NCI-H2196 treated with DMSO at 0.1 percent for 48 hours (cell line): ENCODE measurements around the gene LAIR2.
"Not testable (repeated sequence)": the region's sequence is repeated elsewhere in the genome, so short reads cannot be mapped to it uniquely, and the experiment has no call there.

ENCODE experiments used
- DNase-seq: peaks from one replicate; lab custom pipeline; 2025; ENCODE audit not compliant: unreplicated experiment; lab: John Stamatoyannopoulos, UW

LAIR2 gene

GRCh38 chr19:54492568-54492967 is 10.1 kb upstream of the LAIR2 start:
- DNase-seq, result no peak

- not testable (repeated sequence) for DNase-seq
These were observed 9.6 kb upstream of the LAIR2 start for GRCh38 chr19:54493056-54493455.

- DNase-seq, result no peak
These were observed 8.6 kb upstream of the LAIR2 start for GRCh38 chr19:54493967-54494585.

GRCh38 chr19:54495284-54495683 is 7.3 kb upstream of the LAIR2 start:
- DNase-seq, result not testable (repeated sequence)

DNA sequence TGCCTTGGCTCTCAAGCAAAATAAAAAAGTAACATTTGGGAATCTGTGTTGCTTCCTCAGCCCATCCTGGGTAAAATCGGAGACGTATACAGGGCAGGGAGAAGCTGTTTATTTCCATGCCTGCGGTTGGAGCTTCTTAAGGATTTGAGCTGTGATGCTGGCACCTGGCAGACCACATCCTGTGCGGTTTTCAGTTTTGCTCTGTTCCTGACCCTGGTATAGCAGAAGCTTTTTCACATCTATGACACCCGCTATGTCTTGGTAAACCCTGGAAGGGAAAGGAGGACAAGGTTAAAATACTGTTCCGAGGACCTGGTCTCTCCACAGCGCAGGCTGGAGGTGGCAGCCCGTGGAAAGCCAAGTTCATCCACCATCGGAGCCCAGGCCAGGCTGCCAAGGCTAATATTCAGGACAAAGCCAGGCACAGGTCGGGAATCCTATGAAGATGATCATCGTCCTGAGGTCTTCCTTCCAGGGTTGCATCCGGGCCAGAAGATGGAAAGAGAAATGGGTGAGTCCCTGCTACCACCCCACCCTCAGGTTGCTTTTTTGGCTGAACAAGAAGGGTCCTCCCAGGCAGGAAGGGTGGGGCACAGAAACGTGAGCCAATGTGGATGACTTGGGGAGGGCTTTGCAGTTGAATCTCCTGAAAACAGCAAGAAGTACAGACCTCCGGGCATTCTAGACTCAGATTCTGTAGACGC is 4.7 kb upstream of the LAIR2 start:
- not testable (repeated sequence) for DNase-seq

GRCh38 chr19:54498451-54498772 is 4.2 kb upstream of the LAIR2 start:
- DNase-seq, result not testable (repeated sequence)

GRCh38 chr19:54505542-54505941 is 2.9 kb downstream of the LAIR2 start:
- not testable (repeated sequence) for DNase-seq

DNA sequence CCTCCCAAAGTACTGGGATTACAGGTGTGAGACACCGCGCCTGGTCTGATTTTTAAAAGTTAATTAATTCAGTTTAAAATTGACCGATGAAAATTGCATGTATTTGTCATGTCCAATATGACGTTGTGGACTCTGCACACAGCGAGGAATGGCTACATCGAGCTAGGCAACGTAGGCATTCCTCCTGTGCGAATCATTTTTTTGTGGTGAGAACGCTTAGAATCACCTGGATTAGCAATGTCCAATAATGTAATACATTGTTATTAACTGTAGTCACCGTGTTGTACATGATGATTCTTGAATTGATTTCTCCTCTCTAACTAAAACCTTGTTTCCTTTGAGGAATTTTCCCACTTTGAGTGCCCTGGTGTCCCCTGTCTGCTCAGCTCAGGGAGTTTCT is 3.4 kb downstream of the LAIR2 start:
- DNase-seq, result no peak

DNA sequence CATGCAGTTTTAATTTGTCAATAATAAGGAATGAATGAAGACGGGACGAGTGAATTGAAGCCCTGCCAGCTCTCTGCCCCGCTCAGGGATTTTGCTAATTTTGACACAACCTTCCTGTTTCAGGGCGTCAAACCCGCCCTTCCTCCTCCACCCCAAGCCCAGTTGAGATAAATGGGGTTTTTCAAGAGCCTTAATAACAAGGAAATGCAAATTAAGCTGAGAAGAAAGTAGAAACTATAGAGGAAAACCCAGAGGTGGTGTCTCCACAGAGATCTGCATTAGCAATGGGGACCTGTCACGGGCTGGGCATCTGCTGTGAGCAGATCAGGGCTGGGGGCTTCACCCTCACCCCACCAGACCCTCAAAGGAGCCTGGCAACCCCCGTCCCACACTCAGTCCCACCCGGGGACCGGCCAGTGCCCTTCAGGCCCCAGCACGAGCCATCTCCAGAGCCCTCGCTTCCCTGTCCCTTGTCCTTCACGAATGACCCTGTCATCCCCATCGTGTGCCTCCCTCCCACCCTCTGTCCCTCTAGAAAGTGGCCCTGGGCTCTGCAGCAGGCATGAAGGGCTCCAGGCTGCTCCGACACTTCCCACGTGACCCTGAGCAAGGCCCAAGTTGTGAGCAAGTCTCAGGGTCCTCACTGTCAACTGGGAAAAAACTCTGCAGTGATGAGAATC is 4.5 kb downstream of the LAIR2 start:
- DNase-seq, result not testable (repeated sequence)

- DNase-seq, result no peak
These were observed 5.2 kb downstream of the LAIR2 start for GRCh38 chr19:54507824-54508223.

DNA sequence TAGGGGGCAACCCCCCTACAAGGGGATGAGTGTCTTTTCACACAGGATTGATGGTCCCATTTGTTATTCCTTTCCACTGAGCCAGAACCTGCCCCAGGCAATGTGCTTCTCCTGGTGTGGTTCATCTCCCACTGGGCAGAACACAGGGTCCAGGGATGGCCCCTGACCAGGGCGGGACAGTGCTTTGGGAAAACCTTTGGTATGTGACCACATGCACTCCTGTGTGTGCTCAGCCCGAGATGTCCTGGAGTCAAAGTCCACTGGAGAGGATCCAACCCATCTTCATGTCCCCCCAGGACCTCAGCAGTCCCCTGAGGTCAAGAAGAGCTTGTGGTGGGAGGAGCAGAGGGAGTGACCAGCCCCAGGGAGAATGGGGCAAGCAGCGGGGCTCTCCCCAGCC is 5.9 kb downstream of the LAIR2 start:
- DNase-seq, result not testable (repeated sequence)

GRCh38 chr19:54509200-54509940 is 6.7 kb downstream of the LAIR2 start:
- not testable (repeated sequence) for DNase-seq

- no peak for DNase-seq
These were observed 12.5 kb downstream of the LAIR2 start for GRCh38 chr19:54515156-54515555.

- DNase-seq, result peak; percentile 74
These were observed 14.9 kb downstream of the LAIR2 start for GRCh38 chr19:54517483-54517882.

DNA sequence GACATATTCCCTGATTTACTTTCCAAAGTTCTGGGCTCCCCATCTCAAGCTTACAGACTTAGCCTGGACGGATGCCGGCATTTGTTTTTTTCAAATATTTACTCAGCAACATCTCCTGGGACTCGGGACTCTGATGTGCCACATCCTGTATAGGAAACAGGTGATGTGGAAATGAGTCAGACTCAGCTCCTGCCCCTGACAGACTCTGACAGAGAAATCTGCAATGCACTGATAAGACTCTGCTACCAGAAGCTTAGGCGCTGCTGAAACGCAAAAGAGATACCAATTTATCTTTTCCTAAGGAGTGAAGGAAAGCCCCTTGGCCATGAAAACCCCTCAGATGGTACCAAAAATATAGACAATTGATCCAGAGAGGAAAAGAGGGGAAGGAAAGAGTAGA is 16.2 kb downstream of the LAIR2 start:
- DNase-seq, result peak; percentile 78

DNA sequence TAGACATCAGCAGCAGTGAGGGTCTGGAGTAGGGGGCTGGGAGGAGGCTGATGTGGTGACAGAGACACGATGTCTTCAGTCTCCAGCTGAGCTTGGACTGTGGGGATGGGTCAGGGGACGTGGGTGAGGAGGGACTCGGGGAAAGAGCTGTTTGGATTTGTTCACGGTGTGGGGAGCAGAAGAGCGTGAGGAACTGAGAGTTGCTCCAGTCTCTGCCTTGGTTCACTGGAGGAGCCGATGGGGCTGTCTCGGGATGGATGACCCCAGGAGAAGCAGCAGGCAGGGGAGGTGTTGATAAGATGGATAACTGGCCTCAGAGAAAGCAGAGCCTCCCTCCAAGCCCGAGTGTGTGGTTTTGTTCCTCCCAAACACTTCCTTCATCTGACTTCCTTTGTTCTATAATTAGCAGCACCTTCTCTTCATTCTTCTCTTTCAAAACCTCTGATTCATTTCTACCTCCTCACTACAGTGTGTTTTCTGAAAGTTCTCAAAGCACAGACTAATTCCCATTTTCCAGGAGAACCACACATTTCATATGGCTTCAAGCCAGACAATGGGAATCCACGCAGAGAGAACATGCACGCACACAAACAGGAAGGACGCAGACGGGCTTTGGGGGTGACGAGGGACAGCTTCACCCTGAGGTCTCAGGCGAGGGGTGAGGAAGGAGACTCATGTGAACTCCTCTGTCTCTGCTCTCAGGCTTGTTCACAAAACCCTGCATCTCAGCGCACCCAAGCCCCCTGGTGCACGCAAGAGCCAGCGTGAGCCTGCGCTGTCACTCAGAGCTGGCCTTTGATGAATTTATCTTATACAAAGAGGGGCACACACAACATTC is 18.6 kb downstream of the LAIR2 start:
- no peak for DNase-seq

DNA sequence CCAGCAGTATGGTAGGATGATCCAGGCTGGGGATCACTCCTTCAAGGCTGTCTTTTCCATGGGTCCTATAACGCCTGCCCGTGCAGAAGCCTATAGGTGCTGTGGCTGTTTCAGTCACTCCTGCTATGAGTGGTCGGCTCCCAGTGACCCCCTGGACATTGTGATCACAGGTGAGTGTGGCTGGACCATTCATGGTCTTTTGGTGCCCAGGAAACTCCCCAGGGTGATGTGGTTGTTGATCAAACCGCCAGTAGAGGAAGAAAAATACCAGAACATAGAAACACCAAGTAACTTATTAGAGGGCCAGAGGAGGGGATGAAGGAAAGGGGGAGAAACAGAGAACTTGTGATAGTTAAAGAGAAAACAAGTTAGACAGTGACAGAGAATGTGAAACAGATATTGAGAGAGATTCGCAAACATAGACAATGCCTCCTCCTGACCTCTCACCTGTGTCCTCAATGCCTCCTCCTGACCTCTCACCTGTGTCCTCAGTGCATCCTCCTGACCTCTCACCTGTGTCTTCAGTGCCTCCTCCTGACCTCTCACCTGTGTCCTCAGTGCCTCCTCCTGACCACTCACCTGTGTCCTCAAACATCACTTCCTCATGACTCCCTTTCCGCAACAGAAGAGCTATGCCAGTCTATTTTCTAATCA is 19.4 kb downstream of the LAIR2 start:
- DNase-seq, result no peak

- DNase-seq, result no peak
These were observed 20.8 kb downstream of the LAIR2 start for GRCh38 chr19:54523403-54523802.

GRCh38 chr19:54525636-54526035 is 23.0 kb downstream of the LAIR2 start:
- DNase-seq, result no peak

- DNase-seq, result no peak
These were observed 24.3 kb downstream of the LAIR2 start for GRCh38 chr19:54526972-54527371.
